MV-4-11 (cell line): ENCODE results near the gene B3GALT5.
"Not testable (repeated sequence)": the region's sequence is repeated elsewhere in the genome, so short reads cannot be mapped to it uniquely, and the experiment has no call there.

Experiments
- DNase-seq: peaks from one replicate; lab custom pipeline; 2025; lab: John Stamatoyannopoulos, UW

B3GALT5 gene

DNA sequence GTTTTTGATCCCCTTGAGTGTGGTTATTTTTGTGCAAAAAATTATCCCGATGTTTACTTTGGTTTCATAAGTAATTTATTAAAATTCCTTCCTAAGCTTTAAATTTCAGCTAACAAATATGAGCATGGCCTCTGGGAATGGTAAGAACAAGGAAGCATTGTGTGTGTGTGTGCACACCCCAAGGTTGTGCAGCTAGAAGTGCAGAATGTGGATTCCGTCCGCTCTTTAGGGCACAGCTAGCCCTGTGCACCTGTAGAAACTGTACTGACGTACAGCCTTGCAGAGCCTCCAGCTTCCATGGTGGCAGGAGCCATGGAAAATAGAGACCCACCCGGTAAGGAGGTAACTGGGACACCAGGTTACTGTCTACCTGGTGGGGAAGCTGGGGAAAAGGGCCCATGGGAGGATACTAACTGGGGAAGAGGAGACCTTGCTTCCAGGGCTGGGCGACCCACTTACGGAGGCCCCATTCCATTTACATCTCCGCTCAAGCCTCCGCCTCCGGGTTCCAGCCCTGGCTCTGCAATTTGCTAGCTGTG, 54.7 kb downstream of the B3GALT5 start:
- no peak for DNase-seq

GRCh38 chr21:39668369-39668768, 55.6 kb downstream of the B3GALT5 start:
- DNase-seq: no peak

DNA sequence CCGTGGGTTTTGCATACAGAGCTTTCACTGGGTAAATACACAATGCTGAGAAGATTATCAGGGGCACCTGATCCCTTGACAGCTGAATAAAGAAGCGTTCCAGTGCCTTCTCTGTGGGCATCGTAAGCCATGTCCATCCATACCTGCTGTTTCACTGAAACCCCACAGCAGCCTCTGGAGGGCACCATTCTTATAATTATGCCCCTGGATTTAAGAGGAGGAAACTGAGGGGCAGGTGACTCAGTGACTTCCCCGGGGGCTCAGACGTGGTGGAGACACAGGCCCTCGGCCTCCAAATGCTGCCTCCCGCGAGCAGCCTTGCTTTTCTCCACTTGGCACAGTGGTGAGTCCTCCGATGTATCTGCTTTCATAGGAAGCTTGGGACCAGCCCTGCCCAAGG, 56.7 kb downstream of the B3GALT5 start:
- DNase-seq: no peak

DNA sequence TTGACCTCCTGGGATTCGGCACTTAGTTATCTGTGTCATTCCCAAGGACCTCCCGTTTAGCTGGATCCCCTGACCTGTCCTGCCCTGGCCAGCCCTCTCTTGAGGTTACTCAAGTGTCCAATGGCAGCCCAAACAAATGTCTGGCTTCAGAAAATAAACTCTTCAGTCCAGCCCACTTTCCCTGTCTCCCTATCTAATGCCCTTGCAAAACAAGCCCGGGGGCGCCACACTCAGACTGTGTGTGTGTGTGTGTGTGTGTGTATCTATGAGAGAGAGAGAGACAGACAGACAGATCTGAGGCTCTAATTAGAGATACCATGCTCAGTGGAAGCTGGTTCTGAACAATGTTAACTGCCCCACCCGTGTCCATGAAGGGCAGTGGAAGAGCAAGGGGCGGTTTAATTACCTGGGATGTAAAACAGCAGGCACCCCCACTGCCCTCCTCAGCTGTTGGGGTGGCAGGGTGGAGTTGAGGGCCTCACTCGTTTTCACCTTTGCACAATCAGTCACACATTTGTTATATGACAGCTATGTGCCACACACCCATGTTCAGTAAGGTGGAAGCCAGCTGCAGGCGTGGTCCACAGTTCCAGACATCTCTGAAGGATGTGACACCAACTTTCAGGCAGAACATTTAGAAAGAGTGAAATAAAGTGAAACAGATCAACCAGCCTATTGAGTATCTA, 57.4 kb downstream of the B3GALT5 start:
- no peak for DNase-seq

DNA sequence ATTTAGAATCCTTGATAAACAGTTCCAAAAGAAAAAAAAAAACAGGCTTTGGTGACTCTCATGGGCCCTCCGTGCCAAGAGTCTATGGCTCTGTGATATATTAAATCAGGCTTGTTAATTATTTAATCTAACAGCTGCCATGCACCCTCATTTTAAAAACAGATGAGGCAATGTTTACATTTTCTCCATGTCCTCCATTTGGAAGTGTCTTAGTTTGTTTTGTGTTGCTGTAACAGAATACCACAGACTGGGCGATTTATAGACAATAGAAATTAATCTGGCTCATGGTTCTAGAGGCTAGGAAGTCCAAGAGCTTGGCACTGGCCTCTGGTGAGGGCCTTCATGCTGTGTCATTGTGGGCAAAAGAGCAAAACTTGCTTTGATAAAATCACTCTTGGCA, 58.0 kb downstream of the B3GALT5 start:
- DNase-seq: no peak

DNA sequence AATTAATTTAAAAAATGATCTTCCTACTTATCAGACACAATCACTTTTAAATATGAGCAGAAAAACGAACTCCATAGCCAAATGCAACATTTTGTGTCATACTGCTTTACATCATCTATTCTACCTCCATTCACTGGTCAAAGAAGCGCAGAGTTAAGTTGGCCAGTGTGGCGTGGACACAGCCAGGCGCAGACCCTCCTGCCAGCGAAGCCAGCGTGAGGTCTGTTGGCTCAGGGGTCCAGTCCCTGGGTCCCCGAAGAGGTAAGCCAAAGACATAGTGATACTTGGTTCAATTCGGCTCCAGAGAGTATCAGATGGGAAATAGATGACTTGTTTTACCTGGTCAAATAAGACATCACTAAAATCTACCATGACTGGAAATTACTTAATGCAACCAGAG, 59.2 kb downstream of the B3GALT5 start:
- DNase-seq: no peak

- DNase-seq: no peak
These were observed 60.4 kb downstream of the B3GALT5 start for GRCh38 chr21:39673163-39673562.

GRCh38 chr21:39673736-39674135, 61.0 kb downstream of the B3GALT5 start:
- DNase-seq: no peak

- DNase-seq: no peak
These were observed 62.1 kb downstream of the B3GALT5 start for GRCh38 chr21:39674801-39675200.

DNA sequence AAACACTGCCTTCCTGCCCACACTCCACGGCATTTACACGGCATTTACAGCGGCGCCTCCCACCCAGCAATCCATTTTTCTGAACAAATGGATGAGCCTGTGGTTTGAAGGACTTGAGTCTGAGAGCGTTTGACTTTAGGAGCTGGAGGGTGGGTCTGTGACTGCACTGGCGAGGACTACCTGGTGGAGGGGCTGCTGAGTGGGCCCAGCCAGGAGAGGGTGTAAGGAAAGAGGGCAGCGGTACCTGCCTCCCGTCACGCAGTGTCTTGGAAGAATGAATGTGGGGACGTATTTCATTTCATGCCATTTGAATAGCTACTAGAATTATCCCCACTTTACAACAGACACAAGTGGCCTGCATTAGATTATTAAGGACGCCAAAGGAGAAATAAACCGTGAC, 62.9 kb downstream of the B3GALT5 start:
- no peak for DNase-seq

DNA sequence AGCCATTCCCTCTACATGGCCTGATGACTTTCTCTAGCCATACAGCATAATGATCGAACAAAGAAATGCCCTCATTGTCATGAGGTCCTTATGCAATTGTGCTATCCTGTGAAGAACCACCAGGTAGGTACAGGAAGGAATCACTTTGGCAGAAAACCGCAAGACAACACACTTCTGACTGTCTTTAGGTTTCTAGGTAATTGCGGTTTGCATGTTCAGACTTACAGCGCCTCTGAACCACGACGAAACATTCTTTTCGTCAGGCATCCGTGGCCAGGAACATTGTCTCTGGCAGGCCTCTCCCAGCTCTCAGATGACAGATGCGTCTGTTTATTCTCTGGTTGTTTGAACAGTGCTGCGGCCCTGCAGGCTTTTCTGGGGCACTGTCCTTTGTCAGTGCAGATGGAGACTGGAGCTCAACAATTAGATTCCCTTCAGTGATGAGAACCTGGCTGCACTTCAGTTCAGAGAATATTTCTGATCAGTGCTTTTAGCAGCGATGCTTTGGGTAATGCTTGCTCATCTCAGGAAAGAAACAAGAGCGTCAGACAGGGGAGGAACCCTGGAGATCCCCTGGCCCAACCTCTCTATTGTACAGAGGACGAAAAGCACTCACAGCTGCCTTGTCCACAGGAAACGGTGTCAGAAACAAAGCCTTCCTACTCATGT, 63.4 kb downstream of the B3GALT5 start:
- DNase-seq: no peak

GRCh38 chr21:39680216-39680615, 67.5 kb downstream of the B3GALT5 start:
- DNase-seq: no peak

DNA sequence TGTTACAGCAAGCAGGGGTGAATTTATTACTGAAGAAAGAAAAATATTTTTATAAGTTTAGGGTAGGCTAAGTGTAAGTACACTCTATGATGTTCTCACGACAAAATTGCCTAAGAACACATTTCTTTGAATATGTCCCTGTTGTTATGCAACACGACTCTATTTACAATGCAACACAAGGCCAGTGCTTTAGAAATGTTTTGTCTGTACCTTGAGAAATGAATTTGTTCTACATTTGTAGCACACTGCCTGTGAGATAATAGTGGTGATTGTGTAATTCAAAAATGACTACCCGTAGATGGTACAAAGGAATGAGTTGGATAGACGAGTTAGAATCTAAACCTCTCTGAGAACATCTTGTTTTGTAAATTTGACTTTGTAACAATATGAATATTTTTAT, 68.5 kb downstream of the B3GALT5 start:
- DNase-seq: no peak

DNA sequence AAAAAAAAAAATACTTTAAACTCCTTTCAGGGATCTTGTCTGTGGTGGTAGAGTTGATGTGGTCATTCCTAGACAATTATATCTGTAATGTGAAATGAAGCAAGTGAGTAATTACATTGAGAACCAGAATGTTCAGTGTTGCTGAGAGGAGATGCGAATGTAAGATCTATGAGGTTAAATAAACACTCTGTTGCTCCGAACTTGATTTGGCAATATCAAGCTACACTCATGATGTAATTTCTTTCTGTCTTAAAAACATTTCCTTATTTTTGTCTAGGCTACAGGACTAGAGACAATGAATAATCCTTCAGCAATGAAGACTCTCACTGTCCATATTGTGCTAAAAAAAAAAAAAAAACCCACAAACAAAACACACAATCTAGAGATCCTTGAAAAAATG, 69.1 kb downstream of the B3GALT5 start:
- peak; percentile 21 for DNase-seq

- DNase-seq: no peak
These were observed 72.5 kb downstream of the B3GALT5 start for GRCh38 chr21:39685236-39685635.

DNA sequence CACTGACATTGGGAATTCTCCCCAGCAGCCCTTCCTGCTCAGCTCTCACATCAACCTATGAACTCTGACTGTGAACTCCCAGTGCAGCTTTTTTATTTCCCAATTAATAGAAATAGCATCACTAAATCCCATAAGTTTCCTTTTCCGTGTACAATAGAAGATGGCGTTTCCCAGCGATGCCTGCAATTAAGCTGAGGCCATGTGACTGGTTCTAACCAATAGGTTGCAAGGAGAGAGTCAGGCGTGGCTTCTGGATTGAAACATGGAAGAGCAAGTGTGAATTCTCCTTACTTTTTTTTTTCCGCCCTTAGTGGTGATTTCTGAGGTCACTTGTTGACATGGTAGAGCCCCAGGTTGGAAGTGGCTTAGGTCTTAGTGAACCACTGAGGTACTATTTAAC, 73.3 kb downstream of the B3GALT5 start:
- DNase-seq: no peak

DNA sequence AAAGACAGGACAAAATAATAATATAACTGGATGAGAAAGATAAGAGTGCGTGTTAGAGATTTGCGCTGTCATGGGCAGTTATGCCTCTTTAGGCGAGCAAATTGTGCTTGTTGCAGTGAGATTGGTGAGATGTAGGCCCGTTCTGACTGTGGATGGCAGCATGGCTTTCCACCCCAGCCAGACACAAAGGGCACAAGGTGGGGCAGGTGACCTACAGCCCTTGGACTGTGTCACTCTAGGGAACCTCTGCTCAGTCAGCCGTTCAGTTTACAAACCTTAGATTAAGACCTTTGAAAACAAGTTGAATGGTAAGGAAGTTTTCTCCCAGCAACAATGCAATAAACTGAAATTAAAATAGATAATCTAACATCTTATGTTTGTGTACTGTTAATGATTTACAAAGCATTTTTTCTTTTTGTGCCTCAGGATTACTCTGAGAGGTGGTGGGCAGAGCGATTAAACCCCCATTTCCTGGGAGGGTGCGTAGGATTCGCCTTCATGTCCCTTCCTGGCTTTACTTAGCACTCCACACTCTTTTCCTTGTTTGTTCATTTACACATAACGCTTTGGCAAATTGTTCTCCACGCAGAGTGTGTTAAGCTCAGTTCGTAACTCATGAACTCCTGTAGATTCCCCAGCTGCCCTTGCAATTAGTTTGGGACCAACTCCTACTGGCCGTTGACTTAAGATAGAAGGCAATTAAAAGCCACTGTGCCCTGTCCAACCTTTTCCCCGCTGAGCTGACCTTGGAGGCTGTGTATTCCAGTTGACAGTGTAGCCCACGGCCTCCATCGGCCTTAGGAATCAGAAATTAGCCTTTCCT, 74.1 kb downstream of the B3GALT5 start:
- no peak for DNase-seq

DNA sequence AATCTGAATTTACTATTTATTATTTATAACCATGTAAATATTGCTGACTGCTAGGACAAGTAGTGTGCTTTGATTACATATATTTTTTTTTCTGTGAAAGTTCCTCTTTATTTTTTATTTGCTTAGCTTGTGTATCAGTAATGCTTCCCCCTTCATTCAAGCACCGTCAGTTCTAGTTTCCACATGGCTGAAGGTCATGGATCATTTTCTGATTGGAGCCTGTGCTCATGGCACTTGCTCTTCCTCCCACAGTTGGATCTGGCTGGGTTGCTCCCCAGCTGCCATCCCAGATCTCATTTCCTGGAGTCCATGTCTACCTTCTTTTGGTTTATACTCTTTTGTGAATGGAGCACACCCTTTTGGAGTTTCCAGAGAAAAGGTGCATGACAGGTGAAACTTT, 75.3 kb downstream of the B3GALT5 start:
- no peak for DNase-seq

- not testable (repeated sequence) for DNase-seq
These were observed 77.1 kb downstream of the B3GALT5 start for GRCh38 chr21:39689860-39690259.

- no peak for DNase-seq
These were observed 77.7 kb downstream of the B3GALT5 start for GRCh38 chr21:39690454-39690853.

GRCh38 chr21:39694750-39695149, 82.0 kb downstream of the B3GALT5 start:
- DNase-seq: no peak

GRCh38 chr21:39696196-39696595, 83.5 kb downstream of the B3GALT5 start:
- DNase-seq: no peak

DNA sequence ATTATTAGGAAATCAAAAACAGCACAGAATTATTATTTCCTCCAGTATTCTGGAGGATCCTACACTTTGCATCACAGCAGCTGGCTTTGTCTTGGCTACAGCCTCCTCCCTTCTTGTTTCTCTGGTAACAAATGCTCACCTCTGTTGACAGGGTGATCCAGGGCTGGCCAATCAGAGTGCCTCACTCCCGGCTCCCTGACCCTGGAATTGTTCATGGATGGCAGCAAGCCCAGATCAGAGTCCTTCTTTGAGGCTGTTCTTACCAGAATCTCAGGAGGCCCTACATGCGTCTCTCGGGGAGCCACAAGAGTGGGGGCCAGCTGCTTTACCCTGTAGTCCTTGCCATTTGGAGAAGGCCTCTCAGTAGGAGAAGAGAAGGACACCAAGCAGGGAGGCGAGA, 83.9 kb downstream of the B3GALT5 start:
- no peak for DNase-seq
